KMS-11 (cell line): ENCODE data around the gene MST1R.

Experiments used
- H2AFZ ChIP-seq: fragments of 200-600 bp; sonication (generic); 2 replicates; pipeline ENCODE4 v1.6.1; 2016; ENCODE audit warnings: antibody characterized with exemption, mixed run types, low read depth
- H3K27ac ChIP-seq: fragments of 200-600 bp; sonication (generic); 2 replicates; pipeline ENCODE4 v1.6.1; 2016; ENCODE audit warnings: mild to moderate bottlenecking, mixed run types
- H3K27me3 ChIP-seq: fragments of 200-600 bp; sonication (generic); 2 replicates; pipeline ENCODE4 v1.6.1; 2017; ENCODE audit warnings: mild to moderate bottlenecking, low read depth, mixed run types, moderate library complexity; ENCODE audit not compliant: insufficient read depth
- H3K36me3 ChIP-seq: fragments of 200-600 bp; sonication (generic); 2 replicates; pipeline ENCODE4 v1.6.1; 2017; ENCODE audit warnings: mild to moderate bottlenecking, mixed run types; ENCODE audit not compliant: insufficient read depth
- H3K4me1 ChIP-seq: fragments of 200-600 bp; sonication (generic); 2 replicates; pipeline ENCODE4 v1.6.1; 2016; ENCODE audit warnings: mild to moderate bottlenecking, low read depth, mixed run types; ENCODE audit not compliant: poor library complexity, severe bottlenecking
- H3K4me2 ChIP-seq: fragments of 200-600 bp; sonication (generic); 2 replicates; pipeline ENCODE4 v1.7.0; 2016; ENCODE audit warnings: mild to moderate bottlenecking, mixed run types
- H3K4me3 ChIP-seq: fragments of 200-600 bp; sonication (generic); IDR thresholded peaks from 2 replicates; pipeline ENCODE4 v1.6.1; 2017; ENCODE audit warnings: low read depth, low read length, mixed read lengths; ENCODE audit not compliant: insufficient read depth
- H3K79me2 ChIP-seq: fragments of 200-600 bp; sonication (generic); 2 replicates; pipeline ENCODE4 v1.6.1; 2016; ENCODE audit warnings: low read depth, mixed run types; ENCODE audit not compliant: insufficient read depth
- H3K9ac ChIP-seq: fragments of 200-600 bp; sonication (generic); 2 replicates; pipeline ENCODE4 v1.6.1; 2016; ENCODE audit warnings: mild to moderate bottlenecking, mixed run types
- H4K20me1 ChIP-seq: fragments of 200-600 bp; sonication (generic); 2 replicates; pipeline ENCODE4 v1.6.1; 2016; ENCODE audit warnings: mild to moderate bottlenecking, mixed run types; ENCODE audit not compliant: insufficient read depth
- CTCF ChIP-seq: fragments of 200-600 bp; sonication (generic); conservative IDR thresholded peaks from 2 replicates; pipeline ENCODE4 v1.6.1; 2017; ENCODE audit warnings: low read depth, mild to moderate bottlenecking, antibody characterized with exemption, low read length, moderate library complexity, mixed read lengths

Gene MST1R

GRCh38 chr3:49882166-49882565 is 21.5 kb downstream of the MST1R start:
- H2AFZ ChIP-seq: no peak overlapping the region
- no peaks in the 10 kb centered on the region for H3K79me2 ChIP-seq
- no peak for TF ChIP-seq CTCF
- no peak overlapping the region for H3K9ac ChIP-seq
- H4K20me1 ChIP-seq: no peaks in the 10 kb centered on the region
- no peak overlapping the region for H3K27ac ChIP-seq
- no peaks in the 10 kb centered on the region for H3K36me3 ChIP-seq
- no peak overlapping the region for H3K4me3 ChIP-seq
- no peaks in the 10 kb centered on the region for H3K4me1 ChIP-seq
- no peaks in the 10 kb centered on the region for H3K27me3 ChIP-seq
- no peak overlapping the region for H3K4me2 ChIP-seq

GRCh38 chr3:49880581-49881315 is 22.9 kb downstream of the MST1R start:
- no peaks in the 10 kb centered on the region for H4K20me1 ChIP-seq
- no peak overlapping the region for H3K4me2 ChIP-seq
- no peak for TF ChIP-seq CTCF
- H3K79me2 ChIP-seq: no peaks in the 10 kb centered on the region
- H3K36me3 ChIP-seq: no peaks in the 10 kb centered on the region
- H3K4me1 ChIP-seq: no peaks in the 10 kb centered on the region
- no peak overlapping the region for H3K9ac ChIP-seq
- H3K27ac ChIP-seq: no peak overlapping the region
- H3K4me3 ChIP-seq: no peak overlapping the region
- H3K27me3 ChIP-seq: no peaks in the 10 kb centered on the region
- H2AFZ ChIP-seq: no peak overlapping the region

GRCh38 chr3:49879721-49880120 is 24.0 kb downstream of the MST1R start:
- H3K9ac ChIP-seq: no peak overlapping the region
- no peak overlapping the region for H3K4me2 ChIP-seq

GRCh38 chr3:49878686-49879085 is 25.0 kb downstream of the MST1R start:
- no peak overlapping the region for H3K9ac ChIP-seq
- H3K79me2 ChIP-seq: no peaks in the 10 kb centered on the region
- no peak overlapping the region for H2AFZ ChIP-seq
- H3K4me2 ChIP-seq: no peak overlapping the region
- H3K27me3 ChIP-seq: no peaks in the 10 kb centered on the region
- no peaks in the 10 kb centered on the region for H4K20me1 ChIP-seq
- no peak overlapping the region for H3K4me3 ChIP-seq
- no peak for TF ChIP-seq CTCF
- H3K27ac ChIP-seq: no peak overlapping the region
- H3K36me3 ChIP-seq: no peaks in the 10 kb centered on the region
- no peaks in the 10 kb centered on the region for H3K4me1 ChIP-seq

More at GRCh38 chr3:49879721-49880120, 24.0 kb downstream of the MST1R start:
- H3K27ac ChIP-seq: no peak overlapping the region
- no peaks in the 10 kb centered on the region for H3K79me2 ChIP-seq
- TF ChIP-seq CTCF: no peak
- no peaks in the 10 kb centered on the region for H3K27me3 ChIP-seq
- H3K4me1 ChIP-seq: no peaks in the 10 kb centered on the region
- H3K36me3 ChIP-seq: no peaks in the 10 kb centered on the region
- H4K20me1 ChIP-seq: no peaks in the 10 kb centered on the region
- H2AFZ ChIP-seq: no peak overlapping the region
- no peak overlapping the region for H3K4me3 ChIP-seq
